H1 (cell line): ENCODE data around the gene DHRS7B. TPM values are rescaled to one million over a fixed set of nuclear protein-coding genes. Genes with fewer than 3 reads are reported as not detected.

Experiments used
- CTCF ChIA-PET: fragments of 300-600 bp; sonication (Branson Sonifier 250); formaldehyde crosslinking; loops from one replicate; lab custom pipeline; 2021; ENCODE audit not compliant: partially characterized antibody; lab: Charles Lee
- POLR2A ChIA-PET: fragments of 300-600 bp; sonication (Branson Sonifier 250); formaldehyde crosslinking; loops from one replicate; lab custom pipeline; 2021; ENCODE audit warnings: inconsistent platforms; ENCODE audit not compliant: partially characterized antibody; lab: Charles Lee
- DNase-seq, 2 experiments: peaks; one replicate each; pipeline versions ENCODE4 v3.0.0 to v3.0.0-alpha.2; 2010 to 2022; ENCODE audit warnings: low spot score in 2 of 2, low read depth in 1 of 2, mixed read lengths in 1 of 2
- FAIRE-seq: peaks from 2 replicates; lab custom pipeline; 2011; peaks lifted over from hg19 to GRCh38; lab: Jason Lieb, UNC
- H2AFZ ChIP-seq: 2 replicates; pipeline ENCODE4 v1.8.1; 2012; ENCODE audit warnings: low read length, inconsistent platforms
- H2AK5ac ChIP-seq: 2 replicates; pipeline ENCODE4 v1.6.1; 2013; ENCODE audit warnings: low read depth, low read length
- H2BK120ac ChIP-seq: replicated peaks from 2 replicates; pipeline ENCODE3; 2013; ENCODE audit warnings: low read depth, low read length, inconsistent platforms
- H2BK12ac ChIP-seq: 2 replicates; pipeline ENCODE4 v1.6.1; 2013; ENCODE audit warnings: low read depth, low read length
- H2BK15ac ChIP-seq: 2 replicates; pipeline ENCODE4 v1.6.1; 2013; ENCODE audit warnings: low read length
- H2BK20ac ChIP-seq: 2 replicates; pipeline ENCODE4 v1.6.1; 2013; ENCODE audit warnings: low read length
- H2BK5ac ChIP-seq: 2 replicates; pipeline ENCODE4 v1.6.1; 2013; ENCODE audit warnings: low read depth, low read length
- H3K14ac ChIP-seq: 2 replicates; pipeline ENCODE4 v1.6.1; 2013; ENCODE audit warnings: inconsistent platforms; ENCODE audit not compliant: insufficient read length
- H3K18ac ChIP-seq: 2 replicates; pipeline ENCODE4 v1.6.1; 2013; ENCODE audit warnings: low read length; ENCODE audit errors: extremely low read depth
- H3K23ac ChIP-seq: 2 replicates; pipeline ENCODE4 v1.6.1; 2013; ENCODE audit warnings: inconsistent platforms; ENCODE audit not compliant: insufficient read length
- H3K23me2 ChIP-seq: 2 replicates; pipeline ENCODE4 v1.6.1; 2013; ENCODE audit warnings: low read depth, low read length
- H3K27ac ChIP-seq: 2 replicates; pipeline ENCODE4 v1.6.1; 2011; ENCODE audit warnings: low read depth, low read length, inconsistent platforms
- H3K27me3 ChIP-seq, 4 experiments: replicated peaks in 1 of 4; 1 replicate in 1 of 4; 2 replicates in 3 of 4; pipeline versions ENCODE4 v1.6.1 to v1.8.1; 2011 to 2013; ENCODE audit warnings: low read length in 3 of 4, mild to moderate bottlenecking in 3 of 4, inconsistent platforms in 2 of 4, mixed read lengths in 2 of 4, moderate library complexity in 1 of 4; ENCODE audit not compliant: control insufficient read depth in 3 of 4, insufficient read depth in 3 of 4; ENCODE audit errors: extremely low read depth in 1 of 4
- H3K36me3 ChIP-seq, 4 experiments: 2 replicates each; pipeline versions ENCODE4 v1.6.1 to v1.8.1; 2011 to 2013; ENCODE audit warnings: mild to moderate bottlenecking in 4 of 4, low read length in 3 of 4, moderate library complexity in 2 of 4, control low read depth in 1 of 4, inconsistent platforms in 1 of 4; ENCODE audit not compliant: insufficient read depth in 4 of 4, control insufficient read depth in 2 of 4
- H3K4ac ChIP-seq: replicated peaks from 2 replicates; pipeline ENCODE3; 2013; ENCODE audit warnings: low read length, low read depth, mixed read lengths, inconsistent platforms; ENCODE audit not compliant: insufficient read length
- H3K4me1 ChIP-seq, 4 experiments: replicated peaks in 1 of 4; 1 replicate in 1 of 4; 2 replicates in 3 of 4; pipeline versions ENCODE4 v1.6.1 to v1.8.1; 2011 to 2013; ENCODE audit warnings: low read length in 3 of 4, inconsistent platforms in 2 of 4, mixed read lengths in 1 of 4; ENCODE audit not compliant: insufficient read depth in 4 of 4, control insufficient read depth in 3 of 4
- H3K4me2 ChIP-seq, 2 experiments: 2 replicates each; pipeline versions ENCODE4 v1.6.1 to v1.8.1; 2011 to 2013; ENCODE audit warnings: low read depth in 2 of 2, low read length in 2 of 2, control low read depth in 1 of 2, inconsistent platforms in 1 of 2, mild to moderate bottlenecking in 1 of 2; ENCODE audit not compliant: insufficient read depth in 1 of 2
- H3K4me3 ChIP-seq, 4 experiments: fragments of 200-600, 300-600 bp in 1 of 4; sonication (generic), shearing (Covaris generic), sonication (Bioruptor Twin) in 1 of 4; 2 replicates each; pipeline versions ENCODE4 v1.5.1 to v1.8.1; 2011 to 2016; ENCODE audit warnings: low read length in 4 of 4, low read depth in 3 of 4, control low read depth in 2 of 4, inconsistent platforms in 2 of 4, mild to moderate bottlenecking in 2 of 4, mixed read lengths in 1 of 4, moderate library complexity in 1 of 4; ENCODE audit not compliant: insufficient read depth in 2 of 4; ENCODE audit errors: extremely low read depth in 1 of 4
- H3K56ac ChIP-seq: replicated peaks from 2 replicates; pipeline ENCODE3; 2013; ENCODE audit warnings: low read depth, mild to moderate bottlenecking, mixed read lengths, low read length, inconsistent platforms; ENCODE audit not compliant: insufficient read length
- H3K79me1 ChIP-seq: 2 replicates; pipeline ENCODE4 v1.6.1; 2013; ENCODE audit warnings: low read depth, low read length, control low read depth
- H3K79me2 ChIP-seq, 2 experiments: 2 replicates each; pipeline versions ENCODE4 v1.6.1 to v1.8.1; 2012 to 2013; ENCODE audit warnings: low read length in 2 of 2, mild to moderate bottlenecking in 2 of 2, inconsistent platforms in 1 of 2; ENCODE audit not compliant: insufficient read depth in 2 of 2, control insufficient read depth in 1 of 2
- H3K9ac ChIP-seq, 4 experiments: replicated peaks in 1 of 4; 1 replicate in 1 of 4; 2 replicates in 3 of 4; pipeline versions ENCODE4 v1.6.1 to v1.8.1; 2011 to 2013; ENCODE audit warnings: low read depth in 3 of 4, low read length in 3 of 4, control low read depth in 2 of 4, mild to moderate bottlenecking in 2 of 4, moderate library complexity in 2 of 4, inconsistent platforms in 1 of 4; ENCODE audit errors: extremely low read depth in 1 of 4
- H3K9me3 ChIP-seq, 2 experiments: 2 replicates each; pipeline versions ENCODE4 v1.6.1 to v1.8.1; 2012 to 2013; ENCODE audit warnings: mild to moderate bottlenecking in 2 of 2, moderate library complexity in 2 of 2, control low read depth in 1 of 2, inconsistent platforms in 1 of 2, low read depth in 1 of 2, low read length in 1 of 2, mixed read lengths in 1 of 2; ENCODE audit not compliant: insufficient read depth in 2 of 2
- H4K20me1 ChIP-seq, 2 experiments: replicated peaks in 1 of 2; 2 replicates each; pipeline versions ENCODE3 to v1.8.1; 2011 to 2013; ENCODE audit warnings: inconsistent platforms in 2 of 2, low read length in 2 of 2, mild to moderate bottlenecking in 1 of 2; ENCODE audit not compliant: insufficient read depth in 2 of 2, control insufficient read depth in 1 of 2
- H4K5ac ChIP-seq: 2 replicates; pipeline ENCODE4 v1.6.1; 2013; ENCODE audit warnings: low read length, low read depth, mixed read lengths, inconsistent platforms; ENCODE audit not compliant: insufficient read length
- H4K8ac ChIP-seq: 2 replicates; pipeline ENCODE4 v1.8.0; 2013; ENCODE audit warnings: mild to moderate bottlenecking, moderate library complexity, low read length, inconsistent platforms; ENCODE audit not compliant: insufficient read depth; ENCODE audit errors: extremely low read depth
- H4K91ac ChIP-seq: replicated peaks from 2 replicates; pipeline ENCODE3; 2013; ENCODE audit warnings: low read length, mixed read lengths, inconsistent platforms; ENCODE audit not compliant: insufficient read length
- BACH1 ChIP-seq: IDR thresholded peaks from 2 replicates; pipeline ENCODE4 v1.6.1; 2012; ENCODE audit warnings: low read length, improper control_type of control experiment
- POLR2A ChIP-seq, 2 experiments: IDR thresholded peaks; 1 replicate in 1 of 2; 2 replicates in 1 of 2; pipeline ENCODE4 v1.6.1; 2011; ENCODE audit warnings: low read depth in 2 of 2, low read length in 2 of 2, mild to moderate bottlenecking in 2 of 2; ENCODE audit errors: control extremely low read depth in 1 of 2
- WGBS, 2 experiments: shearing (Covaris generic) in 1 of 2; methylation state at CpG; one replicate each; pipeline versions ENCODE4 v1.1.6 to v1.1.7; 2013 to 2015; ENCODE audit warnings: low lambda C conversion rate in 2 of 2, mixed read lengths in 2 of 2, inconsistent platforms in 1 of 2, low coverage in 1 of 2, missing lambda C conversion rate in 1 of 2; ENCODE audit not compliant: insufficient replicate concordance in 2 of 2, insufficient coverage in 1 of 2, insufficient read length in 1 of 2; ENCODE audit errors: extremely low coverage in 1 of 2, missing lambda C conversion rate in 1 of 2; 5-methylcytosine and 5-hydroxymethylcytosine counted together
- polyA plus RNA-seq, 7 experiments: library from polyadenylated mRNA; depleted of rRNA in 3 of 7; stranded (reverse) in 5 of 7; unstranded in 2 of 7; fragments of >200 nt in 5 of 7; fragments of 200-250 nt in 2 of 7; gene quantifications; 1 replicate in 5 of 7; 2 replicates in 1 of 7; 4 replicates in 1 of 7; pipeline versions ENCODE4 v1.2.1 to v1.2.3, GENCODE V29; 2011 to 2013; ENCODE audit warnings: missing spikeins in 2 of 7, mixed read lengths in 2 of 7
- total RNA-seq: library from RNA; stranded (reverse); fragmentation: NEBNext Ultra II Directional; extraction: Animal tissue kit (Norgen Biotek cat#: 25700); gene quantifications from 2 replicates; pipeline ENCODE4 v1.2.1, GENCODE V29; 2021

DHRS7B gene
- total and polyA plus RNA-seq, 2 of the 8 experiments (the other 6 are each of a cell fraction or from before 2014, with no cell fraction given) = 11.0 to 27.9 TPM

DNA sequence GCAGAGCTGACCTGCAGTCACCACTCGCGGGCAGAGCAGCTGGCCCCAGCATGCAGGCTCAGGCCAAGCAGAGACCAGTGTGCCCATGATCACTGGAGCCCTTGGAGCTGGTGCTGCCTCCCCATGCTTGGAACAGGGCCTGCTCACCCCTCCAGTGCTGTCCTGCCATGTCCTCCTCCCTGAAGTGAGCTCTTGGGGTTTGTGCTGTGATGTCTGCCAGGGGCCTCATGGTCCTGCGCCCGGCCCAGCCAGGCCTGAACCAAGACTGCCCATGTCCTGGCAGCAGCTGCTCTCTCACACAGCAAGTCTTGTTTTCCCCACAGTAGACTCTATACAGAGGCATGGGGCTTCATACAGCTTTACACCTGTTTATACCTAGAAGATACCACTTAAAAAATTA is 62.6 kb downstream of the DHRS7B start:
- Histone ChIP-seq H3K14ac (no peak overlapping the region), H3K36me3 (peaks cover 0 to 3% (median 1%) of the 10 kb centered on the region in 4 experiments; a peak in 2 of 8 replicates), H4K5ac (no peak overlapping the region), H3K27me3 (no peaks in the 10 kb centered on the region), H3K4ac (no peak overlapping the region), H3K79me1 (no peaks in the 10 kb centered on the region), H3K56ac (no peak overlapping the region), H3K4me3 (no peak overlapping the region), H2BK12ac (no peak overlapping the region), H3K23me2 (no peaks in the 10 kb centered on the region), H3K27ac (no peak overlapping the region), H3K18ac (no peak overlapping the region), H3K23ac (no peak overlapping the region), H3K4me1 (peaks cover 0 to 3% (median 0%) of the 10 kb centered on the region in 4 experiments; a peak in 1 of 7 replicates), H2BK120ac (no peak overlapping the region), H3K4me2 (no peak overlapping the region), H2BK5ac (no peak overlapping the region), H2AK5ac (no peak overlapping the region), H4K8ac (no peak overlapping the region), H2BK15ac (no peak overlapping the region), H4K20me1 (no peaks in the 10 kb centered on the region), H2BK20ac (no peak overlapping the region), H3K9ac (no peak overlapping the region), H3K9me3 (no peaks in the 10 kb centered on the region), H2AFZ (no peak overlapping the region), H3K79me2 (no peaks in the 10 kb centered on the region), H4K91ac (no peak overlapping the region)
- no peak for TF ChIP-seq BACH1
- TF ChIP-seq POLR2A (IDR thresholded peaks at IDR 0.05; ENCODE audit: control extremely low read depth in 1 of 2, low read depth in 2 of 2, low read length in 2 of 2) = no peak
- ChIA-PET CTCF (interaction anchor here (0.8 to 2.1 kb wide), 4 partner anchors 12 to 15 kb away, joined by 3 to 6 read pairs (median 3); no protein-coding TSS in a partner anchor), POLR2A (interaction anchor here (0.6 to 1.1 kb wide), 2 partner anchors 33 to 137 kb away, joined by 3 to 4 read pairs; no protein-coding TSS in a partner anchor)
- DNase-seq (no peak), FAIRE-seq (no peak)
- 93% methylated on average over 4 of the region's 4 CpGs; no CpG with 5 or more reads in 1 of the 2 experiments for WGBS, 2 experiments
